Astrocyte (in vitro differentiated cells and primary cell): ENCODE data around the gene PTPRO.

Source experiments
- CTCF ChIP-seq: IDR thresholded peaks from 2 replicates; pipeline ENCODE4 v1.5.1; 2011; ENCODE audit warnings: low read depth, mild to moderate bottlenecking, inconsistent platforms, low read length, moderate library complexity; ENCODE audit not compliant: insufficient read depth
- EZH2 ChIP-seq: IDR thresholded peaks from 2 replicates; pipeline ENCODE4 v1.6.1; 2012; ENCODE audit warnings: mild to moderate bottlenecking, low read length, inconsistent platforms; ENCODE audit not compliant: insufficient read depth

GRCh38 chr12:15522574-15523187, 200.4 kb downstream of the PTPRO start:
- no peak for TF ChIP-seq EZH2
- TF ChIP-seq CTCF: peak; percentile 76
